A375 (cell line): ENCODE results near the gene TFDP1. TPM values are rescaled to one million over a fixed set of nuclear protein-coding genes. Genes with fewer than 3 reads are reported as not detected.

Experiments used
- total RNA-seq: library from RNA; depleted of rRNA; stranded (reverse); fragments of >200 nt; shearing (Covaris generic); gene quantifications from 2 replicates; pipeline ENCODE4 v1.2.3, GENCODE V29; 2014; rRNA removed

TFDP1 gene
- total RNA-seq = 98.3 and 103 TPM in 2 replicates

GRCh38 chr13:113584205-113584869 is at the start of gene TFDP1:
TSS of gene TFDP1 (plus strand) at chr13:113584753. CDS start at chr13:113585838, 1,085 bp downstream.

GRCh38 chr13:113657851-113658741 is 73.5 kb downstream of the TFDP1 start, which contains the start of gene ATP4B:
TSS of gene ATP4B (minus strand) at chr13:113658198. CDS start at chr13:113658144, 54 bp downstream.

GRCh38 chr13:113666951-113667701 is 82.6 kb downstream of the TFDP1 start, which contains the start of gene GRK1:
TSS of gene GRK1 (plus strand) at chr13:113667219. CDS start at chr13:113667387, 168 bp downstream.

Other genes with a start within 250 kb of the TFDP1 start
- gene GRTP1, start 220.6 kb upstream of the TFDP1 start, total RNA-seq = 0.21 TPM in 1 of 2 replicates, not detected in the other
- gene ADPRHL1, start 131.3 kb upstream of the TFDP1 start, total RNA-seq = 2.3 and 4.2 TPM in 2 replicates
- 15.0 and 23.1 TPM in 2 replicates for gene DCUN1D2, start 94.0 kb upstream of the TFDP1 start, total RNA-seq
- not detected in 2 replicates for gene ATP4B, start 73.4 kb downstream of the TFDP1 start, total RNA-seq
- gene GRK1, start 82.5 kb downstream of the TFDP1 start, total RNA-seq = 0.03 TPM in 1 of 2 replicates, not detected in the other
- 1.8 and 2.1 TPM in 2 replicates for gene TMEM255B, start 174.5 kb downstream of the TFDP1 start, total RNA-seq